CD14-positive monocyte (primary cell): Measurements from ENCODE around the gene NQO1. TPM values are rescaled to one million over a fixed set of nuclear protein-coding genes. Genes with fewer than 3 reads are reported as not detected.
"Not testable (repeated sequence)": the region's sequence is repeated elsewhere in the genome, so short reads cannot be mapped to it uniquely, and the experiment has no call there.

Source experiments
- DNase-seq, 3 donors: peaks; one replicate each; pipeline ENCODE4 v3.0.0-alpha.2; 2011 to 2022
- H2AFZ ChIP-seq: 2 replicates; pipeline ENCODE4 v1.6.0; 2012; ENCODE audit warnings: mild to moderate bottlenecking, low read depth, low read length, inconsistent platforms; ENCODE audit not compliant: insufficient read depth, poor library complexity, severe bottlenecking
- H3K27ac ChIP-seq, 2 donors: 1 replicate in 1 of 2; 2 replicates in 1 of 2; pipeline ENCODE4 v1.5.1; 2012 to 2013; ENCODE audit warnings: low read length in 2 of 2, control low read depth in 1 of 2, inconsistent platforms in 1 of 2, low read depth in 1 of 2, mild to moderate bottlenecking in 1 of 2
- H3K27me3 ChIP-seq, 2 donors: one replicate each; pipeline versions ENCODE4 v1.6.0 to v1.6.1; 2011 to 2013; ENCODE audit warnings: low read length in 2 of 2; ENCODE audit not compliant: control insufficient read depth in 2 of 2, insufficient read depth in 2 of 2
- H3K36me3 ChIP-seq, 2 donors: replicated peaks in 1 of 2; 1 replicate in 1 of 2; 2 replicates in 1 of 2; pipeline versions ENCODE4 v1.5.1 to v1.6.1; 2012 to 2013; ENCODE audit warnings: low read length in 2 of 2, control low read depth in 1 of 2, inconsistent platforms in 1 of 2, mild to moderate bottlenecking in 1 of 2; ENCODE audit not compliant: insufficient read depth in 2 of 2, control insufficient read depth in 1 of 2
- H3K4me1 ChIP-seq, 2 donors: 1 replicate in 1 of 2; 2 replicates in 1 of 2; pipeline versions ENCODE4 v1.5.1 to v1.6.1; 2012 to 2013; ENCODE audit warnings: low read length in 2 of 2, control low read depth in 1 of 2, inconsistent platforms in 1 of 2, mild to moderate bottlenecking in 1 of 2, moderate library complexity in 1 of 2; ENCODE audit not compliant: insufficient read depth in 2 of 2, control insufficient read depth in 1 of 2
- H3K4me2 ChIP-seq: replicated peaks from 2 replicates; pipeline ENCODE3; 2012; ENCODE audit warnings: low read length, moderate library complexity, mild to moderate bottlenecking; ENCODE audit not compliant: poor library complexity, severe bottlenecking; ENCODE audit errors: extremely low read depth
- H3K4me3 ChIP-seq, 3 experiments: fragments of 200-600 bp in 1 of 3; sonication (generic) in 1 of 3; replicated peaks in 1 of 3; 1 replicate in 2 of 3; 2 replicates in 1 of 3; pipeline ENCODE4 v1.5.1; 2011 to 2013; ENCODE audit warnings: low read length in 3 of 3, mild to moderate bottlenecking in 3 of 3, control low read depth in 2 of 3, low read depth in 2 of 3, inconsistent platforms in 1 of 3, moderate library complexity in 1 of 3
- H3K79me2 ChIP-seq: 2 replicates; pipeline ENCODE4 v1.6.0; 2012; ENCODE audit warnings: mild to moderate bottlenecking, control low read depth, inconsistent platforms, low read length, moderate library complexity; ENCODE audit not compliant: insufficient read depth
- H3K9ac ChIP-seq: 2 replicates; pipeline ENCODE4 v1.6.0; 2017; ENCODE audit warnings: low read length, mild to moderate bottlenecking; ENCODE audit not compliant: insufficient read depth, poor library complexity, severe bottlenecking
- H3K9me3 ChIP-seq, 2 donors: replicated peaks in 1 of 2; 1 replicate in 1 of 2; 2 replicates in 1 of 2; pipeline versions ENCODE4 v1.5.1 to v1.6.1; 2012 to 2013; ENCODE audit warnings: low read length in 2 of 2, control low read depth in 1 of 2; ENCODE audit not compliant: control insufficient read depth in 1 of 2, insufficient read depth in 1 of 2
- H4K20me1 ChIP-seq: 2 replicates; pipeline ENCODE4 v1.6.0; 2012; ENCODE audit warnings: mild to moderate bottlenecking, low read length, control low read depth, moderate library complexity; ENCODE audit not compliant: insufficient read depth
- H3K27ac Mint-ChIP-seq, 7 donors: one replicate each; pipeline ENCODE4 v1.8.0; 2020; ENCODE audit warnings: mild to moderate bottlenecking in 7 of 7, mixed read lengths in 7 of 7, moderate library complexity in 6 of 7, inconsistent platforms in 2 of 7
- H3K27me3 Mint-ChIP-seq, 3 donors: one replicate each; pipeline ENCODE4 v1.8.0; 2021 to 2022; ENCODE audit warnings: low read depth in 3 of 3, mild to moderate bottlenecking in 3 of 3, mixed read lengths in 3 of 3, moderate library complexity in 3 of 3, inconsistent platforms in 1 of 3
- H3K36me3 Mint-ChIP-seq, 2 donors: one replicate each; pipeline ENCODE4 v1.8.0; 2020; ENCODE audit warnings: mixed read lengths in 2 of 2, inconsistent platforms in 1 of 2, mild to moderate bottlenecking in 1 of 2
- H3K4me1 Mint-ChIP-seq: one replicate; pipeline ENCODE4 v1.8.0; 2020; ENCODE audit warnings: mild to moderate bottlenecking, mixed read lengths
- H3K4me3 Mint-ChIP-seq, 2 donors: one replicate each; pipeline ENCODE4 v1.8.0; 2020; ENCODE audit warnings: mild to moderate bottlenecking in 2 of 2, mixed read lengths in 2 of 2, moderate library complexity in 1 of 2
- H3K9me3 Mint-ChIP-seq, 7 donors: one replicate each; pipeline ENCODE4 v1.8.0; 2020 to 2022; ENCODE audit warnings: mixed read lengths in 7 of 7, mild to moderate bottlenecking in 6 of 7, moderate library complexity in 6 of 7, inconsistent platforms in 2 of 7
- CTCF ChIP-seq: fragments of 200-600 bp; IDR thresholded peaks from one replicate; pipeline ENCODE4 v1.8.0; 2022; ENCODE audit warnings: antibody characterized with exemption, mild to moderate bottlenecking
- WGBS: methylation state at CpG from one replicate; pipeline ENCODE4 v1.1.5; 2013; ENCODE audit warnings: missing lambda C conversion rate; ENCODE audit not compliant: insufficient coverage; 5-methylcytosine and 5-hydroxymethylcytosine counted together
- intact Hi-C, 2 donors: fragments of 100-400 bp; cut with micrococcal nuclease; formaldehyde crosslinking; loops; one replicate each; pipeline versions ENCODE4 v1.15.0 to v1.15.1; 2023
- polyA plus RNA-seq, 3 donors: library from polyadenylated mRNA; depleted of rRNA in 1 of 3; unstranded in 2 of 3; stranded (reverse) in 1 of 3; fragments of 300-500 nt in 2 of 3; fragments of >200 nt in 1 of 3; fragmentation: Illumina TruSeq in 2 of 3; gene quantifications; 1 replicate in 2 of 3; 2 replicates in 1 of 3; pipeline ENCODE4 v1.2.3, GENCODE V29; 2012 to 2021

NQO1 gene
- polyA plus RNA-seq, 3 donors: 0.51 to 3.9 (median 3.0) TPM

- Histone ChIP-seq H3K79me2 (peaks cover 65% of the 10 kb centered on the region), H3K4me2 (peak overlapping the region; percentile 92), H4K20me1 (peaks cover 48% of the 10 kb centered on the region), H3K27me3 (no peaks in the 10 kb centered on the region), H3K9ac (peak overlapping the region; percentile 98), H3K36me3 (no peaks in the 10 kb centered on the region), H3K27ac (peak overlapping the region; percentile 89 to 98), H3K4me3 (peak overlapping the region; percentile 92 to 98 (median 93)), H3K4me1 (peaks cover 13 to 20% of the 10 kb centered on the region in 2 donors), H3K9me3 (no peaks in the 10 kb centered on the region), H2AFZ (peak overlapping the region; percentile 86)
- Mint-ChIP-seq H3K4me3 (peak overlapping the region; percentile 94 to 98), H3K27me3 (peaks cover 1 to 5% (median 3%) of the 10 kb centered on the region in 3 donors), H3K9me3 (no peaks in the 10 kb centered on the region), H3K36me3 (peaks cover 12 to 14% of the 10 kb centered on the region in 2 donors), H3K27ac (peak overlapping the region; percentile 89 to 97 (median 94)), H3K4me1 (peaks cover 27% of the 10 kb centered on the region)
- DNase-seq: peak; percentile 22 to 39 (median 28)
- 20% methylated on average over 4 of the region's 14 CpGs for WGBS
- no peak for TF ChIP-seq CTCF
- intact Hi-C loops: no loop called here
Measured at GRCh38 chr16:69762814-69763598, 36.6 kb upstream of the NQO1 start.

- intact Hi-C loops: no loop called here
- peaks cover 13 to 20% of the 10 kb centered on the region in 2 donors for H3K4me1 ChIP-seq
- Mint-ChIP-seq H3K27ac (peak within 1 kb of the TSS; percentile 90 to 97 (median 94)), H3K9me3 (no peaks in the 10 kb centered on the region), H3K4me1 (peaks cover 20% of the 10 kb centered on the region), H3K27me3 (peaks cover 1 to 5% (median 3%) of the 10 kb centered on the region in 3 donors), H3K36me3 (peaks cover 11 to 14% of the 10 kb centered on the region in 2 donors), H3K4me3 (peak within 1 kb of the TSS; percentile 94 to 98)
- H3K27ac ChIP-seq: peak within 1 kb of the TSS; percentile 89 to 98
- peak; percentile 75 to 79 (median 78) for DNase-seq
- H2AFZ ChIP-seq: peak within 1 kb of the TSS; percentile 94
- TF ChIP-seq CTCF: no peak
- H3K9me3 ChIP-seq: no peaks in the 10 kb centered on the region
- WGBS: under 1% methylated on average over 59 of the region's 68 CpGs
- H3K4me2 ChIP-seq: peak within 1 kb of the TSS; percentile 92
- no peaks in the 10 kb centered on the region for H3K36me3 ChIP-seq
- peaks cover 56% of the 10 kb centered on the region for H3K79me2 ChIP-seq
- no peaks in the 10 kb centered on the region for H3K27me3 ChIP-seq
- H4K20me1 ChIP-seq: peaks cover 40% of the 10 kb centered on the region
- H3K4me3 ChIP-seq: peak within 1 kb of the TSS; percentile 92 to 98 (median 93)
- H3K9ac ChIP-seq: peak within 1 kb of the TSS; percentile 98
Measured at GRCh38 chr16:69761983-69762813, 35.8 kb upstream of the NQO1 start, which contains the start of gene WWP2. TSS of gene WWP2 (plus strand) at chr16:69762332. CDS start at chr16:69787011, 24,679 bp downstream.

GRCh38 chr16:69757375-69757774 is 31.0 kb upstream of the NQO1 start:
- peaks cover 31% of the 10 kb centered on the region for H3K79me2 ChIP-seq
- H3K27me3 ChIP-seq, H3K36me3 ChIP-seq, DNase-seq, H3K27ac ChIP-seq, H3K4me3 Mint-ChIP-seq, H4K20me1 ChIP-seq, H3K36me3 Mint-ChIP-seq, H3K9me3 Mint-ChIP-seq, H3K4me3 ChIP-seq, H3K27ac Mint-ChIP-seq, H3K9me3 ChIP-seq, H3K4me2 ChIP-seq, H3K9ac ChIP-seq, H3K27me3 Mint-ChIP-seq, H2AFZ ChIP-seq: not testable (repeated sequence)
- WGBS: 85% methylated on average over 7 of the region's 13 CpGs
- peaks cover 16% of the 10 kb centered on the region for H3K4me1 Mint-ChIP-seq
- intact Hi-C loops: loop anchor here in 1 of 2 donors (10.0 kb wide), 1 partner anchor 363 kb away; no protein-coding TSS in a partner anchor
- peaks cover 16 to 21% of the 10 kb centered on the region in 2 donors for H3K4me1 ChIP-seq
